Fibroblast of lung (primary cell): ENCODE data around the gene KCNMA1. TPM values are rescaled to one million over a fixed set of nuclear protein-coding genes. Genes with fewer than 3 reads are reported as not detected.

Source experiments
- DNase-seq, 2 donors: peaks; one replicate each; pipeline versions ENCODE4 v3.0.0 to v3.0.0-alpha.2; 2010; ENCODE audit warnings: low read depth in 2 of 2
- H2AFZ ChIP-seq: 2 replicates; pipeline ENCODE4 v1.5.1; 2012; ENCODE audit warnings: low read length, control low read depth, inconsistent platforms
- H3K27ac ChIP-seq: 2 replicates; pipeline ENCODE4 v1.5.1; 2011; ENCODE audit warnings: low read length, control low read depth; ENCODE audit not compliant: insufficient read depth
- H3K27me3 ChIP-seq: 2 replicates; pipeline ENCODE4 v1.5.1; 2011; ENCODE audit warnings: mild to moderate bottlenecking, low read length; ENCODE audit not compliant: control insufficient read depth, insufficient read depth
- H3K36me3 ChIP-seq: 2 replicates; pipeline ENCODE4 v1.5.1; 2011; ENCODE audit warnings: low read length; ENCODE audit not compliant: control insufficient read depth, insufficient read depth
- H3K4me1 ChIP-seq: 2 replicates; pipeline ENCODE4 v1.5.1; 2011; ENCODE audit warnings: low read length; ENCODE audit not compliant: control insufficient read depth, insufficient read depth; ENCODE audit errors: extremely low read depth
- H3K4me2 ChIP-seq: 2 replicates; pipeline ENCODE4 v1.5.1; 2011; ENCODE audit warnings: low read length, control low read depth; ENCODE audit not compliant: insufficient read depth; ENCODE audit errors: extremely low read depth
- H3K4me3 ChIP-seq, 4 experiments: fragments of 200-600 bp in 1 of 4; sonication (generic) in 1 of 4; replicated peaks in 1 of 4; 2 replicates each; pipeline ENCODE4 v1.5.1; 2011 to 2016; ENCODE audit warnings: low read length in 4 of 4, low read depth in 3 of 4, mild to moderate bottlenecking in 3 of 4, control low read depth in 2 of 4, inconsistent platforms in 1 of 4, mixed read lengths in 1 of 4; ENCODE audit not compliant: insufficient read depth in 1 of 4; ENCODE audit errors: control extremely low read depth in 1 of 4
- H3K79me2 ChIP-seq: 2 replicates; pipeline ENCODE4 v1.5.1; 2012; ENCODE audit warnings: mild to moderate bottlenecking, low read length, inconsistent platforms; ENCODE audit not compliant: control insufficient read depth, insufficient read depth
- H3K9ac ChIP-seq: 2 replicates; pipeline ENCODE4 v1.5.1; 2011; ENCODE audit warnings: mild to moderate bottlenecking, low read length, control low read depth; ENCODE audit not compliant: insufficient read depth
- H3K9me3 ChIP-seq: 2 replicates; pipeline ENCODE4 v1.5.1; 2012; ENCODE audit warnings: low read depth, low read length; ENCODE audit not compliant: control insufficient read depth, insufficient read depth
- H4K20me1 ChIP-seq: 2 replicates; pipeline ENCODE4 v1.5.1; 2011; ENCODE audit warnings: low read length; ENCODE audit not compliant: control insufficient read depth, insufficient read depth; ENCODE audit errors: extremely low read depth
- EZH2 ChIP-seq: IDR thresholded peaks from 2 replicates; pipeline ENCODE4 v1.5.1; 2012; ENCODE audit warnings: low read length, control low read depth, mild to moderate bottlenecking; ENCODE audit errors: missing control alignments
- polyA plus RNA-seq, 2 donors: library from polyadenylated mRNA; depleted of rRNA in 1 of 2; stranded (reverse) in 1 of 2; unstranded in 1 of 2; fragments of >200 nt; gene quantifications; 2 replicates each; pipeline ENCODE4 v1.2.1, GENCODE V29; 2011 to 2012; ENCODE audit warnings: missing spikeins in 1 of 2
- total RNA-seq: library from RNA; depleted of rRNA; stranded (reverse); fragments of >200 nt; gene quantifications from 2 replicates; pipeline ENCODE4 v1.2.1, GENCODE V29; 2014
- TF ChIP-seq, protein P1 (sequence below), 2 donors: IDR thresholded peaks in 1 of 2; conservative IDR thresholded peaks in 1 of 2; 1 replicate in 1 of 2; 2 replicates in 1 of 2; pipeline ENCODE4 v1.5.1; 2011 to 2012; ENCODE audit warnings: low read length in 2 of 2, control low read depth in 1 of 2, inconsistent platforms in 1 of 2, low read depth in 1 of 2, mild to moderate bottlenecking in 1 of 2

The KCNMA1 gene
- total and polyA plus RNA-seq, 2 donors (not counting 1 experiment from before 2014, with no cell fraction given): 31.0 to 138 TPM

- no peak overlapping the region for H3K27ac ChIP-seq
- no peaks in the 10 kb centered on the region for H4K20me1 ChIP-seq
- no peaks in the 10 kb centered on the region for H3K27me3 ChIP-seq
- H3K36me3 ChIP-seq: no peaks in the 10 kb centered on the region
- no peak overlapping the region for H2AFZ ChIP-seq
- no peak overlapping the region for H3K4me3 ChIP-seq
- H3K9ac ChIP-seq: no peak overlapping the region
- TF ChIP-seq, protein P1, sequence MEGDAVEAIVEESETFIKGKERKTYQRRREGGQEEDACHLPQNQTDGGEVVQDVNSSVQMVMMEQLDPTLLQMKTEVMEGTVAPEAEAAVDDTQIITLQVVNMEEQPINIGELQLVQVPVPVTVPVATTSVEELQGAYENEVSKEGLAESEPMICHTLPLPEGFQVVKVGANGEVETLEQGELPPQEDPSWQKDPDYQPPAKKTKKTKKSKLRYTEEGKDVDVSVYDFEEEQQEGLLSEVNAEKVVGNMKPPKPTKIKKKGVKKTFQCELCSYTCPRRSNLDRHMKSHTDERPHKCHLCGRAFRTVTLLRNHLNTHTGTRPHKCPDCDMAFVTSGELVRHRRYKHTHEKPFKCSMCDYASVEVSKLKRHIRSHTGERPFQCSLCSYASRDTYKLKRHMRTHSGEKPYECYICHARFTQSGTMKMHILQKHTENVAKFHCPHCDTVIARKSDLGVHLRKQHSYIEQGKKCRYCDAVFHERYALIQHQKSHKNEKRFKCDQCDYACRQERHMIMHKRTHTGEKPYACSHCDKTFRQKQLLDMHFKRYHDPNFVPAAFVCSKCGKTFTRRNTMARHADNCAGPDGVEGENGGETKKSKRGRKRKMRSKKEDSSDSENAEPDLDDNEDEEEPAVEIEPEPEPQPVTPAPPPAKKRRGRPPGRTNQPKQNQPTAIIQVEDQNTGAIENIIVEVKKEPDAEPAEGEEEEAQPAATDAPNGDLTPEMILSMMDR (conservative IDR thresholded peaks at IDR 0.05 in 1 of 2, IDR thresholded peaks at IDR 0.05 in 1 of 2; ENCODE audit: low read depth in 1 of 2, low read length in 2 of 2): no peak
- TF ChIP-seq EZH2: no peak
- no peaks in the 10 kb centered on the region for H3K79me2 ChIP-seq
- H3K9me3 ChIP-seq: no peaks in the 10 kb centered on the region
- H3K4me1 ChIP-seq: no peaks in the 10 kb centered on the region
- no peak for DNase-seq
- H3K4me2 ChIP-seq: no peak overlapping the region
These were observed 298.4 kb downstream of the KCNMA1 start for GRCh38 chr10:77339166-77339565.

DNA sequence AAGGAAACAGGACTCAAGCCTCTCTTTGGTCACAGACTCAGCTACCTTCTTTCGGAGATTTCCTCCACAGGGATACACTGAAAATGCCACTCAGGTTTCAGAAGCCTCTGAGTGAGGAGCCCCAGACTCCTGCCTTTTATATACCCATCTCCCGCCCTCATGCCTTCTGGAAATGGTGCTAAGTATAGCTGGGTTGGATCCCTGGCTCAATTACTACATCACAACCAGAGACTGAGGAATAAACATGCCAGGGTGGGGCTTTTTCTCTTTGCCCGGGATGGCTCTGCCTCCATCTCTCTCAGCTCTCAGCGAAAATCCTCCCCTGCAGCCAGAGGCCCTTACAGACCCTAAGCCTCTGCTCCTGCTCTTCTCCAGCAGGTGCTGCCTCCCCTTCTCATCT, 299.5 kb downstream of the KCNMA1 start:
- H3K4me2 ChIP-seq: no peak overlapping the region
- no peaks in the 10 kb centered on the region for H3K79me2 ChIP-seq
- no peak overlapping the region for H3K4me3 ChIP-seq
- no peaks in the 10 kb centered on the region for H3K4me1 ChIP-seq
- no peak overlapping the region for H2AFZ ChIP-seq
- H3K27me3 ChIP-seq: no peaks in the 10 kb centered on the region
- H3K9me3 ChIP-seq: no peaks in the 10 kb centered on the region
- H3K27ac ChIP-seq: no peak overlapping the region
- no peaks in the 10 kb centered on the region for H3K36me3 ChIP-seq
- no peak for DNase-seq
- H3K9ac ChIP-seq: no peak overlapping the region
- no peak for TF ChIP-seq EZH2
- H4K20me1 ChIP-seq: no peaks in the 10 kb centered on the region

DNA sequence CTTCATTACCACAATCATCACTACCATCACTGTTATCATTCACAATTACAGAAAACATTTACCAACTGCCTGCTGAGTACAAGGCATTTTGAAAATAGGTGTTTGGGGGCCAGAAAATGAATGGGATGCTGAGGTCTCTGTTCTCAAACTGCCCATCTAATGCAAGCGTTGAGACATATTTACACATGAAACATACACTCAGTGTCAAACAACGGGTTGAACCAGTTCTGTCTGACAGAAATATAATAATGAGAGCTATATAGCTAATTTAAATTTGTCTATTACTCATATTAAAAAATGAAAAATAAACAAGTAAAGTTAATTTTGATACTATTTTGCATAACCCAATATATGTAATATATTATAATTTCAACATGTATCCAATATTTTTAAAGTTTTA, 303.1 kb downstream of the KCNMA1 start:
- no peak for TF ChIP-seq EZH2
- TF ChIP-seq, protein P1 (conservative IDR thresholded peaks at IDR 0.05 in 1 of 2, IDR thresholded peaks at IDR 0.05 in 1 of 2; ENCODE audit: low read depth in 1 of 2, low read length in 2 of 2): no peak
- Histone ChIP-seq H3K27ac (no peak overlapping the region), H3K4me2 (no peak overlapping the region), H3K9ac (no peak overlapping the region), H3K27me3 (no peaks in the 10 kb centered on the region), H3K79me2 (no peaks in the 10 kb centered on the region), H2AFZ (no peak overlapping the region), H3K4me3 (no peak overlapping the region), H3K36me3 (no peaks in the 10 kb centered on the region), H3K9me3 (no peaks in the 10 kb centered on the region), H3K4me1 (peaks cover 3% of the 10 kb centered on the region), H4K20me1 (no peaks in the 10 kb centered on the region)
- no peak for DNase-seq
